HCT116 (cell line): ENCODE results near the gene SPG21. TPM values are rescaled to one million over a fixed set of nuclear protein-coding genes. Genes with fewer than 3 reads are reported as not detected.

ENCODE experiments used
- ATAC-seq: fragments of 200-7000 bp; cut with Tn5 transposase; 2 replicates; pipeline ENCODE4 v1.9.1; 2020; ENCODE audit warnings: mild to moderate bottlenecking, moderate library complexity
- BruUV-seq: library from RNA; stranded (reverse); fragments of 400-500 nt; replicated peaks from 2 replicates; lab custom pipeline; 2021; lab: Mats Ljungman, UMichigan
- CTCF ChIA-PET: fragments of 300-600 bp; sonication (Branson Sonifier 250); formaldehyde crosslinking; loops from one replicate; lab custom pipeline; 2021; ENCODE audit warnings: antibody characterized with exemption; lab: Charles Lee
- POLR2A ChIA-PET: fragments of 300-600, 350-600 bp; sonication (Branson Sonifier 250); formaldehyde crosslinking; loops from one replicate; lab custom pipeline; 2021; ENCODE audit warnings: antibody characterized with exemption; lab: Charles Lee
- RAD21 ChIA-PET, 2 experiments: fragments of 300-600 bp; sonication (Branson Sonifier 250); formaldehyde crosslinking; loops; one replicate each; lab custom pipeline; 2023; ENCODE audit warnings: low total read pairs in 2 of 2; ENCODE audit not compliant: uncharacterized antibody in 2 of 2, unreplicated experiment in 2 of 2, low non-redundant PET in 1 of 2; lab: Charles Lee
- DNase-seq: peaks from one replicate; pipeline ENCODE4 v3.0.0-alpha.2; 2010; ENCODE audit warnings: low read depth, low spot score
- H2AFZ ChIP-seq: fragments of 200-600 bp; shearing (Covaris generic), sonication (generic); 2 replicates; pipeline ENCODE4 v1.6.1; 2017; ENCODE audit warnings: low read depth, mixed run types, mixed read lengths, antibody characterized with exemption, low read length; ENCODE audit not compliant: poor library complexity, severe bottlenecking
- H3K27ac ChIP-seq: 2 replicates; pipeline ENCODE4 v1.5.1; 2012; ENCODE audit warnings: low read depth, low read length
- H3K27me3 ChIP-seq: fragments of 200-600 bp; sonication (generic); 2 replicates; pipeline ENCODE4 v1.6.1; 2016; ENCODE audit warnings: mixed run types, low read length, mixed read lengths; ENCODE audit not compliant: insufficient read depth
- H3K36me3 ChIP-seq, 2 experiments: fragments of 200-500 bp in 1 of 2; fragments of 200-600 bp in 1 of 2; sonication (Bioruptor generic) in 1 of 2; sonication (generic) in 1 of 2; 2 replicates each; pipeline versions ENCODE4 v1.5.1 to v1.6.1; 2014 to 2016; ENCODE audit warnings: low read length in 2 of 2, inconsistent platforms in 1 of 2, mixed read lengths in 1 of 2, mixed run types in 1 of 2; ENCODE audit not compliant: insufficient read depth in 2 of 2, control insufficient read depth in 1 of 2
- H3K4me1 ChIP-seq, 2 experiments: fragments of 200-600 bp in 1 of 2; sonication (generic) in 1 of 2; 2 replicates each; pipeline versions ENCODE4 v1.5.1 to v1.6.1; 2012 to 2017; ENCODE audit warnings: low read length in 2 of 2, inconsistent platforms in 1 of 2, mild to moderate bottlenecking in 1 of 2, mixed read lengths in 1 of 2, mixed run types in 1 of 2, moderate library complexity in 1 of 2; ENCODE audit not compliant: insufficient read depth in 2 of 2, control insufficient read depth in 1 of 2
- H3K4me2 ChIP-seq: fragments of 200-600 bp; sonication (generic); 2 replicates; pipeline ENCODE4 v1.6.1; 2017; ENCODE audit warnings: mixed run types, low read length, mixed read lengths
- H3K4me3 ChIP-seq, 2 experiments: fragments of 200-600 bp in 1 of 2; sonication (generic) in 1 of 2; replicated peaks in 1 of 2; 2 replicates each; pipeline ENCODE4 v1.5.1; 2011 to 2016; ENCODE audit warnings: low read length in 2 of 2, control low read depth in 1 of 2, low read depth in 1 of 2, mild to moderate bottlenecking in 1 of 2, mixed read lengths in 1 of 2, mixed run types in 1 of 2
- H3K79me2 ChIP-seq: fragments of 200-600 bp; sonication (generic); 2 replicates; pipeline ENCODE4 v1.6.1; 2017; ENCODE audit warnings: mild to moderate bottlenecking, mixed run types, low read length, moderate library complexity, mixed read lengths; ENCODE audit not compliant: insufficient read depth
- H3K9ac ChIP-seq: fragments of 200-600 bp; sonication (generic); 2 replicates; pipeline ENCODE4 v1.6.1; 2016; ENCODE audit warnings: low read length, mixed read lengths
- H3K9me2 ChIP-seq: fragments of 200-600 bp; sonication (generic), shearing (Covaris generic); 2 replicates; pipeline ENCODE4 v1.6.1; 2017; ENCODE audit warnings: mixed run types, mild to moderate bottlenecking, moderate library complexity; ENCODE audit not compliant: insufficient read depth
- H3K9me3 ChIP-seq, 2 experiments: fragments of 200-500 bp in 1 of 2; fragments of 200-600 bp in 1 of 2; sonication (Bioruptor generic) in 1 of 2; sonication (generic) in 1 of 2; 2 replicates each; pipeline ENCODE4 v1.6.1; 2014 to 2017; ENCODE audit warnings: low read length in 2 of 2, mixed read lengths in 2 of 2, inconsistent platforms in 1 of 2, low read depth in 1 of 2, mild to moderate bottlenecking in 1 of 2, mixed run types in 1 of 2, moderate library complexity in 1 of 2; ENCODE audit not compliant: control insufficient read depth in 1 of 2, insufficient read depth in 1 of 2
- H4K20me1 ChIP-seq: fragments of 200-600 bp; sonication (generic), shearing (Covaris generic); 2 replicates; pipeline ENCODE4 v1.6.1; 2017; ENCODE audit warnings: mixed run types, mild to moderate bottlenecking, moderate library complexity; ENCODE audit not compliant: insufficient read depth
- CBX3 ChIP-seq: IDR thresholded peaks from 2 replicates; pipeline ENCODE4 v1.6.1; 2012; ENCODE audit warnings: low read depth
- CEBPB ChIP-seq: IDR thresholded peaks from 2 replicates; pipeline ENCODE4 v1.6.1; 2012; ENCODE audit warnings: low read depth
- EGR1 ChIP-seq: IDR thresholded peaks from 2 replicates; pipeline ENCODE4 v1.6.1; 2012; ENCODE audit warnings: low read depth
- ELF1 ChIP-seq: IDR thresholded peaks from 2 replicates; pipeline ENCODE4 v1.6.1; 2012; ENCODE audit warnings: low read depth, borderline replicate concordance
- EZH2 ChIP-seq: fragments of 200-600 bp; sonication (generic); IDR thresholded peaks from 2 replicates; pipeline ENCODE4 v1.6.1; 2017; ENCODE audit warnings: antibody characterized with exemption, mixed run types
- FOSL1 ChIP-seq: IDR thresholded peaks from 2 replicates; pipeline ENCODE4 v1.6.1; 2012; ENCODE audit warnings: low read depth
- JUND ChIP-seq: IDR thresholded peaks from 2 replicates; pipeline ENCODE4 v1.6.1; 2012
- POLR2A ChIP-seq: IDR thresholded peaks from 2 replicates; pipeline ENCODE4 v1.7.0; 2011; ENCODE audit warnings: borderline replicate concordance; ENCODE audit not compliant: insufficient read depth, insufficient read length; ENCODE audit errors: extremely low read depth
- POLR2AphosphoS5 ChIP-seq: IDR thresholded peaks from 2 replicates; pipeline ENCODE4 v1.6.1; 2011; ENCODE audit warnings: mild to moderate bottlenecking, low read depth, low read length, moderate library complexity
- RAD21 ChIP-seq: IDR thresholded peaks from 2 replicates; pipeline ENCODE4 v1.6.1; 2012; ENCODE audit warnings: low read depth, mild to moderate bottlenecking
- SRF ChIP-seq: IDR thresholded peaks from 2 replicates; pipeline ENCODE4 v1.6.1; 2012; ENCODE audit warnings: low read depth
- TCF7L2 ChIP-seq: IDR thresholded peaks from 2 replicates; pipeline ENCODE4 v1.7.0; 2011; ENCODE audit warnings: borderline replicate concordance, inconsistent platforms; ENCODE audit not compliant: insufficient read depth, insufficient read length; ENCODE audit errors: extremely low read depth
- YY1 ChIP-seq: IDR thresholded peaks from 2 replicates; pipeline ENCODE4 v1.6.1; 2011; ENCODE audit warnings: low read length, low read depth, moderate library complexity, mild to moderate bottlenecking; ENCODE audit not compliant: insufficient replicate concordance; ENCODE audit errors: extremely low read depth
- ZFX ChIP-seq: fragments of 450-650 bp; IDR thresholded peaks from 2 replicates; pipeline ENCODE4 v1.6.1; 2017
- ZNF274 ChIP-seq: fragments of 200-500 bp; sonication (Bioruptor generic); IDR thresholded peaks from 2 replicates; pipeline ENCODE4 v1.6.1; 2014; ENCODE audit warnings: mild to moderate bottlenecking, low read depth, low read length, inconsistent platforms
- intact Hi-C: fragments of 100-400 bp; cut with micrococcal nuclease; formaldehyde crosslinking; loops from 2 replicates; pipeline ENCODE4 v1.10.0; 2022
- total RNA-seq: library from RNA; stranded (reverse); gene quantifications from one replicate; pipeline ENCODE4 v1.2.1, GENCODE V29; 2021; ENCODE audit not compliant: unreplicated experiment
- TF ChIP-seq, protein P1 (sequence below): IDR thresholded peaks from 2 replicates; pipeline ENCODE4 v1.6.1; 2012; ENCODE audit warnings: low read depth
- TF ChIP-seq, protein P2 (sequence below): IDR thresholded peaks from 2 replicates; pipeline ENCODE4 v1.6.1; 2012
- TF ChIP-seq, protein P3 (sequence below): IDR thresholded peaks from 2 replicates; pipeline ENCODE4 v1.6.1; 2011; ENCODE audit warnings: mild to moderate bottlenecking, low read length, moderate library complexity; ENCODE audit not compliant: insufficient replicate concordance; ENCODE audit errors: extremely low read depth
- TF ChIP-seq, protein P4 (sequence below), 3 experiments: fragments of 200-600 bp in 1 of 3; sonication (generic) in 1 of 3; IDR thresholded peaks in 2 of 3; conservative IDR thresholded peaks in 1 of 3; 2 replicates each; pipeline ENCODE4 v1.5.1; 2012 to 2017; ENCODE audit warnings: low read depth in 2 of 3, low read length in 2 of 3, antibody characterized with exemption in 1 of 3, borderline replicate concordance in 1 of 3, control low read depth in 1 of 3, mild to moderate bottlenecking in 1 of 3, mixed read lengths in 1 of 3, mixed run types in 1 of 3, moderate library complexity in 1 of 3; ENCODE audit not compliant: insufficient read depth in 1 of 3
- TF ChIP-seq, protein P5 (sequence below): IDR thresholded peaks from 2 replicates; pipeline ENCODE4 v1.6.1; 2012

The SPG21 gene
- total RNA-seq, 1 experiment from 2014 or later: 72.7 TPM

DNA sequence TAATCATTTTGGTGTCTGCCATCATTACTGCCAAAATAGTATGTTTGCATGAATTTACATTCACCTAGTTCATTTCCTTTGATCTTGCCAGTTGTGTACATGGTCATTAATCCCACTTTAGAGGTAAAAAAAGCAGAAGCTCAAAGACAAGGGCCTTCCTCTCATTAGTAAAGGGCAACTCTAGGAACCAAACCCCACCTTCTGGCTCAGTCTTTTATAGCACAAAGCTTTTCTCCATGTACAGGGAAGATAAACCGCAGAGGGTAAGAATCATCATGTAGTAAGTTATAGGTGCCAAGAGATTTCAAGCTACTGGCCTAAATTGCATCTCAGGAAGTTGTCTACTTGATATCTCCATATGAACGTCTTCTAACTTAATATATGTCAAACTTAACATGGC is 19.3 kb upstream of the SPG21 start:
- intact Hi-C loops: no loop called here
- Histone ChIP-seq H3K9me3 (peaks cover 6 to 10% of the 10 kb centered on the region in 2 experiments; a peak in 2 of 4 replicates), H3K36me3 (peaks cover 11 to 17% of the 10 kb centered on the region in 2 experiments), H4K20me1 (no peaks in the 10 kb centered on the region)
- TF ChIP-seq ELF1 (no peak), JUND (no peak), ZFX (no peak), ZNF274 (no peak), RAD21 (no peak), EGR1 (no peak), TCF7L2 (no peak), POLR2AphosphoS5 (no peak), SRF (no peak), CBX3 (no peak), YY1 (no peak), POLR2A (no peak), FOSL1 (no peak), EZH2 (no peak), CEBPB (no peak)
- TF ChIP-seq, protein P1, sequence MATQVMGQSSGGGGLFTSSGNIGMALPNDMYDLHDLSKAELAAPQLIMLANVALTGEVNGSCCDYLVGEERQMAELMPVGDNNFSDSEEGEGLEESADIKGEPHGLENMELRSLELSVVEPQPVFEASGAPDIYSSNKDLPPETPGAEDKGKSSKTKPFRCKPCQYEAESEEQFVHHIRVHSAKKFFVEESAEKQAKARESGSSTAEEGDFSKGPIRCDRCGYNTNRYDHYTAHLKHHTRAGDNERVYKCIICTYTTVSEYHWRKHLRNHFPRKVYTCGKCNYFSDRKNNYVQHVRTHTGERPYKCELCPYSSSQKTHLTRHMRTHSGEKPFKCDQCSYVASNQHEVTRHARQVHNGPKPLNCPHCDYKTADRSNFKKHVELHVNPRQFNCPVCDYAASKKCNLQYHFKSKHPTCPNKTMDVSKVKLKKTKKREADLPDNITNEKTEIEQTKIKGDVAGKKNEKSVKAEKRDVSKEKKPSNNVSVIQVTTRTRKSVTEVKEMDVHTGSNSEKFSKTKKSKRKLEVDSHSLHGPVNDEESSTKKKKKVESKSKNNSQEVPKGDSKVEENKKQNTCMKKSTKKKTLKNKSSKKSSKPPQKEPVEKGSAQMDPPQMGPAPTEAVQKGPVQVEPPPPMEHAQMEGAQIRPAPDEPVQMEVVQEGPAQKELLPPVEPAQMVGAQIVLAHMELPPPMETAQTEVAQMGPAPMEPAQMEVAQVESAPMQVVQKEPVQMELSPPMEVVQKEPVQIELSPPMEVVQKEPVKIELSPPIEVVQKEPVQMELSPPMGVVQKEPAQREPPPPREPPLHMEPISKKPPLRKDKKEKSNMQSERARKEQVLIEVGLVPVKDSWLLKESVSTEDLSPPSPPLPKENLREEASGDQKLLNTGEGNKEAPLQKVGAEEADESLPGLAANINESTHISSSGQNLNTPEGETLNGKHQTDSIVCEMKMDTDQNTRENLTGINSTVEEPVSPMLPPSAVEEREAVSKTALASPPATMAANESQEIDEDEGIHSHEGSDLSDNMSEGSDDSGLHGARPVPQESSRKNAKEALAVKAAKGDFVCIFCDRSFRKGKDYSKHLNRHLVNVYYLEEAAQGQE: no peak
- TF ChIP-seq, protein P2, sequence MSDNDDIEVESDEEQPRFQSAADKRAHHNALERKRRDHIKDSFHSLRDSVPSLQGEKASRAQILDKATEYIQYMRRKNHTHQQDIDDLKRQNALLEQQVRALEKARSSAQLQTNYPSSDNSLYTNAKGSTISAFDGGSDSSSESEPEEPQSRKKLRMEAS: no peak
- TF ChIP-seq, protein P3, sequence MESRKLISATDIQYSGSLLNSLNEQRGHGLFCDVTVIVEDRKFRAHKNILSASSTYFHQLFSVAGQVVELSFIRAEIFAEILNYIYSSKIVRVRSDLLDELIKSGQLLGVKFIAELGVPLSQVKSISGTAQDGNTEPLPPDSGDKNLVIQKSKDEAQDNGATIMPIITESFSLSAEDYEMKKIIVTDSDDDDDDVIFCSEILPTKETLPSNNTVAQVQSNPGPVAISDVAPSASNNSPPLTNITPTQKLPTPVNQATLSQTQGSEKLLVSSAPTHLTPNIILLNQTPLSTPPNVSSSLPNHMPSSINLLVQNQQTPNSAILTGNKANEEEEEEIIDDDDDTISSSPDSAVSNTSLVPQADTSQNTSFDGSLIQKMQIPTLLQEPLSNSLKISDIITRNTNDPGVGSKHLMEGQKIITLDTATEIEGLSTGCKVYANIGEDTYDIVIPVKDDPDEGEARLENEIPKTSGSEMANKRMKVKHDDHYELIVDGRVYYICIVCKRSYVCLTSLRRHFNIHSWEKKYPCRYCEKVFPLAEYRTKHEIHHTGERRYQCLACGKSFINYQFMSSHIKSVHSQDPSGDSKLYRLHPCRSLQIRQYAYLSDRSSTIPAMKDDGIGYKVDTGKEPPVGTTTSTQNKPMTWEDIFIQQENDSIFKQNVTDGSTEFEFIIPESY: no peak
- TF ChIP-seq, protein P4, sequence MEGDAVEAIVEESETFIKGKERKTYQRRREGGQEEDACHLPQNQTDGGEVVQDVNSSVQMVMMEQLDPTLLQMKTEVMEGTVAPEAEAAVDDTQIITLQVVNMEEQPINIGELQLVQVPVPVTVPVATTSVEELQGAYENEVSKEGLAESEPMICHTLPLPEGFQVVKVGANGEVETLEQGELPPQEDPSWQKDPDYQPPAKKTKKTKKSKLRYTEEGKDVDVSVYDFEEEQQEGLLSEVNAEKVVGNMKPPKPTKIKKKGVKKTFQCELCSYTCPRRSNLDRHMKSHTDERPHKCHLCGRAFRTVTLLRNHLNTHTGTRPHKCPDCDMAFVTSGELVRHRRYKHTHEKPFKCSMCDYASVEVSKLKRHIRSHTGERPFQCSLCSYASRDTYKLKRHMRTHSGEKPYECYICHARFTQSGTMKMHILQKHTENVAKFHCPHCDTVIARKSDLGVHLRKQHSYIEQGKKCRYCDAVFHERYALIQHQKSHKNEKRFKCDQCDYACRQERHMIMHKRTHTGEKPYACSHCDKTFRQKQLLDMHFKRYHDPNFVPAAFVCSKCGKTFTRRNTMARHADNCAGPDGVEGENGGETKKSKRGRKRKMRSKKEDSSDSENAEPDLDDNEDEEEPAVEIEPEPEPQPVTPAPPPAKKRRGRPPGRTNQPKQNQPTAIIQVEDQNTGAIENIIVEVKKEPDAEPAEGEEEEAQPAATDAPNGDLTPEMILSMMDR (IDR thresholded peaks at IDR 0.05 in 2 of 3, conservative IDR thresholded peaks at IDR 0.05 in 1 of 3; ENCODE audit: borderline replicate concordance in 1 of 3, insufficient read depth in 1 of 3, low read depth in 2 of 3, low read length in 2 of 3): no peak
- TF ChIP-seq, protein P5, sequence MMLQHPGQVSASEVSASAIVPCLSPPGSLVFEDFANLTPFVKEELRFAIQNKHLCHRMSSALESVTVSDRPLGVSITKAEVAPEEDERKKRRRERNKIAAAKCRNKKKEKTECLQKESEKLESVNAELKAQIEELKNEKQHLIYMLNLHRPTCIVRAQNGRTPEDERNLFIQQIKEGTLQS: no peak
- TF ChIP-seq, all 23 proteins: peak for 0
- no peaks in the 10 kb centered on the region for H3K79me2 ChIP-seq
- no peaks in the 10 kb centered on the region for H3K9me2 ChIP-seq
- no peak for ATAC-seq
- no peak overlapping the region for H3K27ac ChIP-seq
- no peak overlapping the region for H3K9ac ChIP-seq
- POLR2A ChIA-PET: no interaction called here
- CTCF ChIA-PET: interaction anchor here (1.0 kb wide), 1 partner anchor 9 kb away, joined by 3 read pairs; no protein-coding TSS in a partner anchor
- no TSS peak for BruUV-seq
- no peak overlapping the region for H3K4me2 ChIP-seq
- no peaks in the 10 kb centered on the region for H3K4me1 ChIP-seq
- no peaks in the 10 kb centered on the region for H3K27me3 ChIP-seq
- DNase-seq: no peak
- no peak overlapping the region for H3K4me3 ChIP-seq
- H2AFZ ChIP-seq: no peak overlapping the region
- RAD21 ChIA-PET: no interaction called here
